ENCODE results near the gene SH2D1A.
"Not testable (repeated sequence)": the region's sequence is repeated elsewhere in the genome, so short reads cannot be mapped to it uniquely, and the experiment has no call there.

SH2D1A gene

DNA sequence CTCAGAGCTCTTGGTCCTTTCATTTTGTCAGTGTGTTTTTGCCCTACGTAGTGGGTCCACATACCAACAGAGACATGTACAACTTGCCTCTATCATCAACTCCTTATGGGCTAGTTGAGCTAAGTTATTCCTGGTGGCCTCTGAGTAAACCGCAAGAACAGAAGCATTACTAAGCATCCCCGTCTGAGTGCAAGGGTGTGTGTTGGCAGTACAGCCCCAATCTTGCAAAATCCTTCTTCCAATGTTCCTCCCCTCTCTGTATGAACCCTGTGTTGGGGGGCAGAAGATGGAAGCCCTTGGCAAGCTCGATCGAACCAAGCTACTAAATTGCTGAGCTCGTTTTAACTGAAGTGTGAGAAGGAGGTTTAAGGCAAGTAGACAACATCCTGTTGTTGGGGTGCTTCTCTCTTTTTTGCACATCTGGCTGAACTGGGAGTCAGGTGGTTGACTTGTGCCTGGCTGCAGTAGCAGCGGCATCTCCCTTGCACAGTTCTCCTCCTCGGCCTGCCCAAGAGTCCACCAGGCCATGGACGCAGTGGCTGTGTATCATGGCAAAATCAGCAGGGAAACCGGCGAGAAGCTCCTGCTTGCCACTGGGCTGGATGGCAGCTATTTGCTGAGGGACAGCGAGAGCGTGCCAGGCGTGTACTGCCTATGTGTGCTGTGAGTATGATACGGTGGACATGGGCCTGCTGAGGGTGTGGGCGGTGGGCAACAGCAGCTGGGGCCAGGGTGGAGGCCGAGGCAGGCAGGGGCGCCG, at the start of gene SH2D1A:
SH2D1A (plus strand) TSS at position 447 of the 760 bp plus-strand sequence; CDS start at position 527, 80 bp downstream.
- no peak for DNase-seq

DNA sequence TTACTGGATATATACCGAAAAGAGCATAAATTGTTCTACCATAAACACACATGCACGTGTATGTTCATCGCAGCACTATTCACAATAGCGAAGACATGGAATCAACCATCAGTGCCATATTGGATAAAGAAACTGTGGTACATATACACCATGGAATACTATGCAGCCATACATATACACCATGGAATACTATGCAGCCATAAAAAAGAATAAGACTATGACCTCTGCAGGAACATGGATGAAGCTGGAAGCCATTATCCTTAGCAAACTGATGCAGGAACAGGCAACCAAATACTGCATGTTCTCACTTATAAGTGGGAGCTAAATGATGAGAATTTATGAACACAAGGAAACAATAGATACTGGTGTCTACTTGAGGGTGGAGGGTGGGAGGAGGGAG, 47.0 kb upstream of the SH2D1A start:
- not testable (repeated sequence) for DNase-seq

DNA sequence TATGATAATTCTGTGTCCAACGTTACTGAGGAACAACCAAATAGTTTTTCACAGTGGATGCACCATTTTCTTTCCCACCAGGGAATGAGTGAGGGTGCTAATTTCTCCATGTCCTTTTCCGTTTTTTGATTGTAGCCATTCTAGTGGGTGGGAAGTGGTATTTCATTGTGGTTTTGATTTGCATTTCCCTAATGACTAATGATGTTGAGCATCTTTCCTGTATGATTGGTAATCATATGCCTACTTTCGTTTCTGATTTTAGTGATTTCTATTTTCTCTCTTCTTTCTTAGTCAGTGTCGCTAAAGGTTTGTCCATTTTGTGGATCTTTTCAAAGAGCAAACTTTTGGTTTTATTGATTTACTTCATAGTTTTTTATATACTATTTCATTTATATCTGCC, 46.0 kb upstream of the SH2D1A start:
- no peak for DNase-seq

DNA sequence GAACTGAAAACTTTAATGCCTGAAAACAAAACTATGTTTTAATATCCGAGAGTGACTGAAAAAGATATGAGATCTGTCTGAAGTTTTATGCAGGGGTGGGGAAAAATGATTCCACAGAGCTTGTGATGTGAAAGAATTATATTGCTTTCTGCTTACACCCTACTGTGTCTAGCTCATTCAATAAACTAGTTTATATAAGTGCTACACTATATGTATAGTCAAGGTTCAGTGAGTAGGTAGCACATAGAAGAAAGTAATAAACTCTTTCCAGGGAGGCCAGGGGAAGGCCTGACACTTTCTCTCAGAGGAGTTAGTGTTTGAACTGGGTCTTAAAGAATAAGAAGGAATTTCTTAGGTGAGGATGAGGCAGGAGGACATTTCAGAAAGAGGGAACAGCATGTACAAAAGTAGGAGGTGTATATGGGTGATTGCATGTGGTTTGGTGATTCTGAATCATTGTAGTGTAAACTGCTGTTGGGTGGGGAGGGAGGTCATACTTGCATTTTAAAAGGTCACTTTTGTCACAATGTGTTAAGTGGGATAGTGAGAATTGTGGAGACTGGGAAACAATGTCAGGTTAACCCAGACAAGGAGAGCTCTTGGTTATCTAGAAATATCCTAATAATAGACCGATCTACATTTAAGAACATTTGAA, 39.0 kb upstream of the SH2D1A start:
- no peak for DNase-seq

DNA sequence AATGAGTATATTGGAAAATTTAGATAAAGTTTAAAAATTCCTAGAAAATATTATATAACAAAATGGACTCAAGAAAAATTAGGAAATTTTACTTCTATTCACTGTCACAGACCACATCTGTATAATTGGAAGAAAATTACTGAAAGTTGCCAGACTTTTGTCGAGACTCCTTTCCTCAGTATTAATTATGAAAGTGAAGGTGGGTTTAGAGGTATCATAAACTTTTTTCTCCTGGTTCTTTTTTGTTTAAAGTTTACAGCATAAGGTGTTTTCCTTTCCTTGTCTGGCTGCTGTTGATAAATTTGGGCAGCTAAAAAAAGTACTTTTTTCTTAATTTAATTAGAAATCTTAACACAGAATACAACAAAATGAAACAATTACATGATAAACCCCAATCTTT, 20.6 kb upstream of the SH2D1A start:
- no peak for DNase-seq

DNA sequence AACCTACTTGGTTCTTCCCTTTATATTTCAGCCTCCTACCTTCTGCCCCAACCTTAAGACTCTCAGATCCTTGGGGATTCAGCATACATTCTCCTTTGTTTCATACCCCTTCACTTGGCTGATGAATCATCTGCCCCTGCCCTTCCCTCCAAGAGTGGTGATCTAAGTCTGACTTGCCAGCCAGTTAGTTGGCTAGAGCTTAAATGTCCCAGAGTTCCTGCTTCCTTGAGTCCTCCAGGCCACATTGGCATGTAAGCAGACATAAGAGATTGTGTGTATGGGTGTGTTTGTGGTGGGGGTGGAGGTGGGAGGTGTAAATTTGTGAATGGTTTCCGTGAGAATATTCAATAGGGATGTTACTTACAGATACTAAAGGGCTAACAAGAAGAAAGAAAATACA, 17.6 kb upstream of the SH2D1A start:
- DNase-seq, result no peak

DNA sequence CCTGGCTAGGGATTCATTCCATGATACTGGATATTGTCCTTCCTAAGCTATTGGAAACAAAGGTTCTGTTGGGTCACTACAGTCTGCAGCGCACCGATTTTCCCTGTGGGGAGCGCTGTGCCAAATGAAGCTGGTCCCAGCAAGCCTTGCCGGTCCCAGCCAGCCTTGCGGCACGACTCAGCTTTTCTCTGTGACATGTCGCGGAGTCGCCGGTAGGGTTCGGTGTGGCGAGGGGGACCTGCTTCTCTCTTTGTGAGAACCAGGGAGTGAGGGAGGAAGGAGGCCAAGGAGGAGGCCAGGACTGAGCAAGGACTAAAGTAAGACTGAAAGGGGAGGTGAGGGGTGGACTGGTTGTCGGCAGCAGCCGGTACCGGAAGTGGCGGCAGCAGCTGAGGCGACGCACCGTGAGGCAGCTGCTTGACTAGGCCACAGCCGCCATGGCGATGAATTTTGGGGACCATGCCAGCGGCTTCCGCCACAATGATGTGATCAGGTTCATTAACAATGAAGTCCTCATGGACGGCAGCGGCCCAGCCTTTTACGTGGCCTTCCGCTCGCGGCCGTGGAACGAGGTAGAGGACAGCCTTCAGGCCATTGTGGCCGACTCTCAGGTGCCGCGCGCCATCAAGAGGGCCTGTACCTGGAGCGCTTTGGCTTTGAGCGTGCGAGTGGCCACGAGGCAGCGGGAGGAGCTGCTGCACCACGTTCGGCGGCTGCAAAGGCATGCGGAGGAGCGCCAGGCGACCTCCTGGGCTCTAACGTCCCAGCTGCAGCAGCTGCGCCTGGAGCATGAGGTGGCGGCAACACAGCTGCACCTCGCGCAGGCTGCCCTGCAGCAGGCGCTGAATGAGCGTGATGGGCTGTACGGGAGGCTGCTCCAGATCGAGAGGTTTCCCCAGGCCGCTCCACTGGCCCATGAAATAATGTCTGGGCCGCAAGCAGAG, 13.6 kb upstream of the SH2D1A start, which contains the start of gene TEX13D:
TEX13D (plus strand) TSS at position 180 of the 944 bp plus-strand sequence; CDS start at position 438, 258 bp downstream.
- no peak for DNase-seq

DNA sequence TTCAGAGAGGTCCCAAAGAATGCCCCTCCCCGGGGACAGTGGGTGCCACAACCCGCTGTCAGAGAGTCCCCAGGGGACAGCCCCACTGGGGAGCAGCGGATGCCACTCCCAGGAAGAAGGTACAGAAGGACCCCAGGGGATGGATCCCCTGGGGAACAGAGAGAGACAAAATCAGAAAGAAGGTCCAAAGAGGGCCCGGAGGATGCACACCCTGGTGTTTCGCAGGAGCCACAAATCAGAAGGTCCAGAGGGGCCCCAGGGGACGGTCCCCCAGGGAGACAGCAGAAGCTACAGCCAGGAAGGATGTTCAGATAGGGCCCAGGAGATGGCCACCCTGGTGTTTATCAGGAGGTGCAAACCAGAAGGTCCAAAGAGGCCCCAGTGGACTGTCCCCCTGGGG, 12.5 kb upstream of the SH2D1A start:
- DNase-seq, result no peak

DNA sequence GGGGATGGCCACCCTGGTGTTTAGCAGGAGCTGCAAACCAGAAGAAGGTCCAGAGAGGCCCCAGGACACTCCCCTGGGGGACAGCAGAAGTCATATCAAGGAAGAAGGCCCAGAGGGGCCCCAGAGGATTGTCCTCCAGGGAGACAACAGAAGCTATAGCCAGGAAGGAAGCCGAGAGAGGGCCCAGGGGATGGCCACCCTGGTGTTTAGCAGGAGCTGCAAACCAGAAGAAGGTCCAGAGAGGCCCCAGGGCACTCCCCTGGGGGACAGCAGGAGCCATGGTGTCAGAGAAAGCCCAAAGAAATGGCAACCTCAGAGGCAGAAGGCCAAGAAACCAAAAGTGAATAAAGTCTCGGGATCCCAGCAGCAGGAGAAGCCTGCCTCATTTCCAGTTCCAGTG, 11.8 kb upstream of the SH2D1A start:
- not testable (repeated sequence) for DNase-seq

DNA sequence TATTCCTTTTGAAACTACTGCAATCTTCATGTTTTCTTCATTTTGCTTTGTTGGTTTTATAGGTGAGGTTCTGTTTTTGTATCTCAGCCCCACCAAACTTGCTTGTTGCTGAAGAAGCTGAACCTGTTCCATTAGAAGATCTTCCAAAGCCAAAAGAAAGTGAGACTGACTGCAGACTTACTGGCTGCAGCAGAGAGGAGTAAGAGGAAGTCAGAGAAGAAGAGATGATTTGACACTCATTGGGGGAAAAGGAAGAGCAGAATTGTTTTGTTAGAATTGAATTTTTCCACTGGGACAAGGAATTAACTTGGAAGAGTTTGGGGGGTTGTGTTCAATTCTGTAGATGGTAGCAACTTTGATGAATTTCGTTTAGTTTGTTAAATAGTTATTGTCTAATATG, 10.8 kb upstream of the SH2D1A start:
- DNase-seq, result no peak

DNA sequence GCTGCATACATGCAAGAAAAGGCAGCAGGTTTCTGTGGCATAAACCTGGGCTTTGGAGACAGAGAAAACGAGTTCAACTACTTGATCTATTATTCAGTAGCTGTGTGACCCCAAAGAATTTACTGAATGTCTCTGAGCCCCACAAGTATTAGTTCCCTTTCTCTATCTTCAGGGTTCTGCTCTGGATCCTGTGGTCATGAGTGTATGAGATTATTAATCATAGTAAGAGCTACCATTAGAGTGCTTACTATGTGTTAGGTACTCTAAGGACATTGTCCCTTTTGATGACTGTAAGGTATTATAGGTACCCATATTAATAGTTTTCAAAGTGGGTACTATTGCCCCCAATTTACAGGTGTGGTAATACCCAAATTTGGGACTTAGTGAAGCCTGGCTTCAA, 8.4 kb upstream of the SH2D1A start:
- no peak for DNase-seq

DNA sequence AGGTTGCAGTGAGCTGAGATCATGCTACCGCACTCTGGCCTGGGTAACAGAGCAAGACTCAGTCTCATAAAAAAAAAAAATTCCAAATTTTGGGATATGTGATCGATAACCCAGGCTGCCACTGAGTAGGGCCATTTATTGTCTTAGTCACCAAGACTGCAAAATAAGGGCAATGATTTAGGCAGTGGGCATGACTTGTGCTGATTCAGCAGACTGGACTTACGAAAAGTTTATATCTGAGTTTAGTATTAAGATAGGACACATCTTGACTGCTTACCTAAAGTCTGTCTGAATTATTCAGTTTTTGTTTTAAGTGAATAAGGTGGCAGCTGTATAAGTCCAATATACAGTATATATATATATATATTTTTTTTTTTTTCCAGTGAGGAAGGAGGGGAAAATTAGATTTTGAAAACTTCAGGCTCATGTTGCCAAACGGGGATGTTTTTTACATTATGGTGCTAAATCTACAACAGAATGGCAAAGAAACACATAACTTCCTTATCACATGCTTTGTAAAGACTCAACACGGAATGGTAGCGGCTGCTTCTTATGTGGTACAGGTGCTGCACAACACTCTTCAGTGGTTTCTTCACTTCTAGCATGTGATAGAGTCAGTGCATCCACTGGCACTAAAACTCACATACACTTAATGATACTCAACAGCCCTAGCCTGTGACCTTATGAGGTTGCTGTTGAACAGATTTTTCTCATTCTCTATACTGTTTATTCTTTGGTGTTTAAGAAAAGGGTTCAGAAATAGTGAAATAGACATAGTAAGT, 7.4 kb upstream of the SH2D1A start:
- DNase-seq, result no peak

DNA sequence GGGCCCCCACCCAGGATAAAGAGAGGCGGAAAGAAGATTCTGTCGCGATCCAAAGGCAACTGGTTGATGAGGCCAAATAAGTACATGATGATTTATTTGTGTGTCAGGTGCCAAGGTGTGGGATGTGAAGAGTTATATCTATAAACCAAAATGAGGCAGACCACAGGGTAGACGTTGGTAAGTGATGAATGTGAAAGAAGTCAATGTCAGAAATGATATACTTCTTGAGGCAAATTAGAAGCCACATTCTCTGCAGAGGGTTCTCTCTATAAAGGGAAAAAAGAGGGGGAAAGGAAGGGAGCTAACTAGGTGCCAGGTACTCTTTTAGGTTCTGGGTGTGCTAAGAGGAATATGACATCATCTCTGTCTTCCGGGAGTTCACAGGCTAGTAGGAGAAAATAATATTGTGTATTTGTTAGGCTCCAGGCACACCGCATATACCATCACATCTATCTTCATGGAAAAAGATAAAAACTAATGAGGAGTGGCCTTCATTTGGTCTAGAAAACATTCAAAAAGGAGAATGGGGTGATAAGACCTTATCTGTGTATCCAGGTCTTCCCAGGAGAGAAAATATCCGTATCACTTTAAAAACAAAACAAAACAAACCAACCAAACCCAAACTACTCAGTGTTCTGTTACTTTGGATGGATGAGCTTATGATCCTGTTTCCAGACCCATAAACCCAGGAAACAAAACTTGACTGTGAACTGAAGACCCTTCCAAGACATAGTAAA, 4.8 kb upstream of the SH2D1A start:
- no peak for DNase-seq

DNA sequence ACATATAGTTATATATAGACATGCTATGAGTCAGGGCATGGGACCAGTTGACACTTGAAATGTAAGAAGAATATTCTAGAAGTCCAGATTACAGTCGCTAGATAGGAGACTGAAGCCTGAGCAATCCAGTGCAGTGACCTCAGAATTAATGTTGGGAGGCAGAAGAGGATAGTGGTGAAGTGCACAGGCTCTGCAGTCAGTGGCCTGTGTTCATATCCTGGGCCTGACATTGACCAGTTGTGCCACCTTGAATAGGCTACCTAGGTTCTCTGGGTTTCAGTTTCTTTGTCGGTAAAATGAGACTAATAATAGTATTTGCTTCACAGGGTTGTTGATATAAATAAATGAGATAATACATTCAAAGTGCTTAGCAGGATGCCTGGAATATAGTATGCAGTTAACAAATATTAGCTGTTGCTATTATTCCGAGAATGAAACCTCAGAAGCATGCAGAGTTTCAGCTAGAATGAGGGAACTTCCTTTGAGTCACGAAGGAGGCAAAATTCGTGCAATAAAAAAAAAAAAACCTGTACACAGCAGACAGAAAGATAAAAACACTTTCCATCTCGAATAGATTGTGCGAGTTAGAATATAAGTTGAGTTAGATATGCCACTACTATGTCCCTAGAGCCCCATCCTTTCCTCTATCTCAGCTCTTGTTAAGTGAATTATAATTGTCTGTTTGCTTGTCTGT, 4.0 kb upstream of the SH2D1A start:
- no peak for DNase-seq

DNA sequence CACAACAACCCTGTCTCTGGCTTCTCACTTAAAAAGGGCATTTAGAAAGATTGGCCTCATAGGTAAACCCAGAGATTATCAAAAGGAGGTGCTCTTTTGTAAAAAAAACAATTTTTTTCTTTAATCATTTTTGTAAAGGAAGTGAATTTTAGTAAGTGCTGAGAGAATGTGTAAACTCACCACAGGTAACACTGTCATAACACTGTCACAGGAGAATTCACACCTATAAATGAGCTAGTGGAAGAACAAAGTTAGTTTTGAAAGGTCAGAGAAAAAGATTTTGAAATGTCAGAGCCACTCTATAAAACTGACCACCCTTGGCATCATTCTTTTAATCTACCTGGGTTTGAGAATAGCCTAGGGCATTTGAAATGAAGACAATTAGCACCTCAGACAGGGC, 3.3 kb upstream of the SH2D1A start:
- no peak for DNase-seq

DNA sequence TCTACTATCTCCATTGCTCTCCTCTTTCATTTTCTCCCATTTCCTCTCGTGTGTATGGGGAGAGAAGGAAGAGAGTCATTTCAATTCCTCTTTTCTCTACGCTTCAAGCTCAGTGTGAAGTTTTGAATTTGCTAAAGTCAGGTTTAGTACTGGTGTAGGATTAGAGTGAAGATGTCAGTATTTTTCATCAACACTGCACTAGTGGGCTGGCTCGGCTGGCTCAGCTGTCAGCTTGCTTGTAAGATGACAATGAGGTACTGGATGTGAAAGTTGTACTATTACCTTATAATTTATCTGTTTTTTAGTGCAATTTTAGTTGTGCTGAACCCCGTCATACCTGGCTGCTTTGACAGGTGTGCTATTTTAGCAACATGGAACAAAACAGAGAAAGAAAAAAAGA, 2.1 kb upstream of the SH2D1A start:
- no peak for DNase-seq

DNA sequence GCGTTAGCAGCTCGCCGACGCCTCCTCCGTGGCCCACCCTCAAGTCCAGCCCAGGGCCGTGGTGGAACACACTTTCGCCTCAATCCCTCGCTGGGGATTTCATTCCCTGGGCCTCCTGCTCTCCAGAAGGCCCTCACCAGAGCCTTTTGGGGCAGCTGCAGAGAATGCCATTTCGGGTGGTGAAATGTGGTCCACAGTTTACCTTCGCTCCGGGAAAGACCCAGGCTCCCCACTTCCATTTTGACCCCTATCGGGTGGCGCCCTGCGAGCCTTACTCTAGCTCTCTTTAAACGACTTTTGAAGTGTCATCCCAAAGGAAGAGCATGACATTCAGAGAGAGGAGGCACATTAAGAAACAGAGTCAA, 496 bp downstream of the SH2D1A start:
- no peak for DNase-seq

DNA sequence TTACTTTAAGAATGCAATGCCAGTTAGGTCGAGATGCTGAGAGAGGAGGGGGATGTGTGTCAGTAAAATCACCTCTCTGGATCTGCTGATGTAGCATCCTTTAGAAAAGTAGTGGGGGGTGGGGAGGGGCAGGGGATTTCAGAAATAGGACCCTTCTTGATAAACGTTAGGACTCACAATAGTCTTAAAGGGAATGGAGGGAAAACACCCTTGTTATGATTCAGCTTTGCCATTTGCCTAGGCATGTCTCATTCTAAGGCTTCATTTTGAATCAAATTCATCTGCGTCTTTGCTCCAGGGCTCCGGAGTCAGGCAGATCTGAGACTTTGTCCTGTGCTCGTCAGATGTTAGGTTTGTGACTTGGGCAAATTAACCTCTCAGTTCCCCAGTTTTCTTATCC, 879 bp downstream of the SH2D1A start:
- peak; percentile 46 to 48 for DNase-seq

DNA sequence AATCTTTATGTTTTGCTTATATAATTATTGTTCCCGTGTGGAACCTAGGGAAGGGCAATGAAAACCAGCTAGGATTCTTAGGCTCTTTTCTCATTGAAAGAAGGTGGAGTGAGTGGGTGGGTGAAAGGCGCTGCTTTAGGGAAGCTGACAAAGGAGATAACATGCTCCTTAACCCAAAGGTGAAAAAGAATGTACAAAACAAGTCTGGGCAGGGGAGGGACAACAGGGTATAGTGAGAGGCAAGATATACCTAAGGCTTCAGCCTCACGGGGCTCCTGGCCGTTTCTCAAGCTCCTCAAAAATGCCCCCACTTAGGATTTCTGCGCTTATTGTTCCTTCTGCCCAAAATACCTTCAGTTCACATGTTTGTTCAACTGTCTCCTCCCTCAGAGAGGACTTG, 1.8 kb downstream of the SH2D1A start:
- DNase-seq, result no peak

DNA sequence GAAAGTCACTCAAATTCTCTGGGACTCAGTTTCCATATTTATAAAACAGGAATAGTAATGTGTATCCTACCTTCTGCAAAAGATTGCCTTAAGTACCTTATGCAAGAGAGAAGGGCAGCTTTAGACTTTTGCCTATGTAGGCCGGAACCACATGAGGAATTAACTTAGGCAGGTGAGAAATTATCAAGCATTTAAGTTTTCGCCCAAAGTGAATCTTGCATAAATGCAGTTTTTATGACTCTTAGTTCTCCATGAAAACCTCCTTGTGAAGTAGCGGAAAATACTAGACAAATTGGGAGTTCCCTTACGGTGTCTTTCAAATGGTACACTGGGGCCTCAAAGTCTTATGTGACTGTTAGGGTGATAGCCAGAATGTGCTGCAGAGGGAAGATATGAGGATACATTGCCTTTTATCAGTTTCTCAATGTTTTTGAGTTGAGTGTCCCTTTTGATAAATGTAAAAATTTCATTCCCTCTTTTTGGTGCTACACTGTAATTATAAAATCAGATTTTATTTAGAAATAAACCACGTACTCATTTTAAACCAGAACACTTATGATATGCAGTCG, 2.6 kb downstream of the SH2D1A start:
- no peak for DNase-seq

DNA sequence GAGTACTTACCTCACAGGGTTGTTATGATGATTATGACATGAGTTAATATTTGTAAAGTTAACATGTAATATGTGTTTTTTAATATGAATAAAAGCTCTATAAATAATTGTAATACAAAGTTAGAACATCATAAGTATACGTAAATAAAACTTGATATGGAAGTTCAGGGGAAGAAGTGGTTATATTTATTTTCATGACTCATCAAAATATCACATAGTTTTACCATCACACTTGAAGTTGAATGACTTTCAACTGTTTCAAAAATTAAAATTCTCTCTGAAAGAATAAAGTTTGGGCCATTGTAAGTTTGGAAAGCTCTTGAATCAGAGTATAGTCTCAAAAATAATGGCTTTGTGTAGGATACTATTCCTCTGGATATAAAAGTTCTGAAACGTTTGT, 8.3 kb downstream of the SH2D1A start:
- no peak for DNase-seq
